ENCODE data around the gene GSK3B.

GRCh38 chr3:120100711-120101110 lies 6.5 kb upstream of the GSK3B start:
- TF ChIP-seq, protein P1, sequence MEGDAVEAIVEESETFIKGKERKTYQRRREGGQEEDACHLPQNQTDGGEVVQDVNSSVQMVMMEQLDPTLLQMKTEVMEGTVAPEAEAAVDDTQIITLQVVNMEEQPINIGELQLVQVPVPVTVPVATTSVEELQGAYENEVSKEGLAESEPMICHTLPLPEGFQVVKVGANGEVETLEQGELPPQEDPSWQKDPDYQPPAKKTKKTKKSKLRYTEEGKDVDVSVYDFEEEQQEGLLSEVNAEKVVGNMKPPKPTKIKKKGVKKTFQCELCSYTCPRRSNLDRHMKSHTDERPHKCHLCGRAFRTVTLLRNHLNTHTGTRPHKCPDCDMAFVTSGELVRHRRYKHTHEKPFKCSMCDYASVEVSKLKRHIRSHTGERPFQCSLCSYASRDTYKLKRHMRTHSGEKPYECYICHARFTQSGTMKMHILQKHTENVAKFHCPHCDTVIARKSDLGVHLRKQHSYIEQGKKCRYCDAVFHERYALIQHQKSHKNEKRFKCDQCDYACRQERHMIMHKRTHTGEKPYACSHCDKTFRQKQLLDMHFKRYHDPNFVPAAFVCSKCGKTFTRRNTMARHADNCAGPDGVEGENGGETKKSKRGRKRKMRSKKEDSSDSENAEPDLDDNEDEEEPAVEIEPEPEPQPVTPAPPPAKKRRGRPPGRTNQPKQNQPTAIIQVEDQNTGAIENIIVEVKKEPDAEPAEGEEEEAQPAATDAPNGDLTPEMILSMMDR (conservative IDR thresholded peaks at IDR 0.05 in 1 of 2, IDR thresholded peaks at IDR 0.05 in 1 of 2; ENCODE audit: extremely low read depth in 1 of 2, insufficient read depth in 1 of 2, low read depth in 1 of 2, low read length in 2 of 2) = no peak
- no peak for TF ChIP-seq EZH2 (IDR thresholded peaks at IDR 0.05; ENCODE audit: borderline replicate concordance, low read length)

Measured in mammary epithelial cell (primary cell).